Stomach (tissue), 4 donors: ENCODE data around the gene MYBPC3.
A peak's percentile ranks its signal among the peaks of the same experiment; 100 is the strongest.

Experiments
- EP300 ChIP-seq: sonication (generic); formaldehyde crosslinking; IDR thresholded peaks from one replicate; pipeline ENCODE4 v1.6.1; 2017; ENCODE audit warnings: antibody characterized with exemption
- POLR2AphosphoS5 ChIP-seq, 3 donors: sonication (generic); formaldehyde crosslinking; IDR thresholded peaks; one replicate each; pipeline ENCODE4 v1.6.1; 2016; ENCODE audit warnings: antibody characterized with exemption in 3 of 3
- TF ChIP-seq, protein P1 (sequence below), 7 experiments: fragments of 450-650 bp in 4 of 7; fragments of 200-600 bp in 3 of 7; sonication (generic) in 3 of 7; IDR thresholded peaks; one replicate each; pipeline ENCODE4 v1.5.1; 2016 to 2019; ENCODE audit warnings: antibody characterized with exemption in 7 of 7, control low read depth in 2 of 7, mild to moderate bottlenecking in 1 of 7

DNA sequence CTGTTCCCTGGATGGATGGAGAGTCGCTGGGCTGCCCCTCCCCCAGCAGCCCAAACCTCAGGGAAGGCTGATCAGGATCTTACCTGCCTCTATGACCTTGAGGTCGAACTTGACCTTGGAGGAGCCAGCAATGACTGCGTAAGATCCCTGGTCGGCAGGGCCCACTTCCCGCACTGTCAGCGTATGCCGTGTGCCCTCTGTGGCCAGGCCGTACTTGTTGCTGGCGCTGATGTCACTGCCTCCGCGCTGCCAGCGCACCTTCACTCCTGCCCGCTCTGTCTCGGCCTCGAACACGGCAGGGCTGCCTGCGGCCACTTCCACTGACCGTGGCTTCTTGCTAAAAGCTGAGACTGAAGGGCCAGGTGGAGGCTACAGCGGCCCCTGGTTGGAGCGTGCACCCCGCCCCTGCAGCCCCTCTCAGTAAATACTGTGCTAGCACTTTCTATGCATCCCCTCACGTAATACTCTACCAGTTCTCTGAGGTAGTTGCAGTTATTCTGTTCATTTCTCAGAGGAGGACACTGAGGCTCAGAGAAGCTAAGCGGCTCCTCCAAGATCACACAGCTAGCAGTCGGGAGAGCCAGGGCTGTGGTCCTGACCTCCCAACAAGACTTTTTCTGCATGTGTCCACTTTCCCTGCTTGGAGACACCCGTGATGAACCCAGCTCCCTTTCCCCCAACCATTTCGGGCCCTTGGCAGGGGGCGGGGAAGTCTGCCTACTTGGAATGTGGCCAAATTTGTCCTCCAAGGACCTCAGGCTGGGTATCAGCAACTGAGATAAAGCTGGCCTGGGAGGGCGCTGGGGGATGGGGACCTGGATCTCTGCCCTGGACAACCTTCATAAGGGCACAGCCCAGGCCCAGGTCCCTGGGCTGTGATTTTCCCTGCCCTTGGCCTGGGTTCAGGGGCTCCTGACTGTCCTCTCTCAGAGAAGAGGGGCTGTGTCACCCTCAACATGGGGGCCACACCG is 1.1 kb downstream of the MYBPC3 start:
- TF ChIP-seq EP300, result no peak
- TF ChIP-seq POLR2AphosphoS5 (IDR thresholded peaks at IDR 0.05), result peak in 1 of 3 donors; percentile 19
- TF ChIP-seq, protein P1, sequence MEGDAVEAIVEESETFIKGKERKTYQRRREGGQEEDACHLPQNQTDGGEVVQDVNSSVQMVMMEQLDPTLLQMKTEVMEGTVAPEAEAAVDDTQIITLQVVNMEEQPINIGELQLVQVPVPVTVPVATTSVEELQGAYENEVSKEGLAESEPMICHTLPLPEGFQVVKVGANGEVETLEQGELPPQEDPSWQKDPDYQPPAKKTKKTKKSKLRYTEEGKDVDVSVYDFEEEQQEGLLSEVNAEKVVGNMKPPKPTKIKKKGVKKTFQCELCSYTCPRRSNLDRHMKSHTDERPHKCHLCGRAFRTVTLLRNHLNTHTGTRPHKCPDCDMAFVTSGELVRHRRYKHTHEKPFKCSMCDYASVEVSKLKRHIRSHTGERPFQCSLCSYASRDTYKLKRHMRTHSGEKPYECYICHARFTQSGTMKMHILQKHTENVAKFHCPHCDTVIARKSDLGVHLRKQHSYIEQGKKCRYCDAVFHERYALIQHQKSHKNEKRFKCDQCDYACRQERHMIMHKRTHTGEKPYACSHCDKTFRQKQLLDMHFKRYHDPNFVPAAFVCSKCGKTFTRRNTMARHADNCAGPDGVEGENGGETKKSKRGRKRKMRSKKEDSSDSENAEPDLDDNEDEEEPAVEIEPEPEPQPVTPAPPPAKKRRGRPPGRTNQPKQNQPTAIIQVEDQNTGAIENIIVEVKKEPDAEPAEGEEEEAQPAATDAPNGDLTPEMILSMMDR (IDR thresholded peaks at IDR 0.05), result no peak
